IMR-90 (cell line): ENCODE data around the gene EPHA5.

Experiments used
- CHD1 ChIP-seq: IDR thresholded peaks from 2 replicates; pipeline ENCODE4 v1.6.1; 2012; ENCODE audit warnings: low read depth, low read length, improper control_type of control experiment
- POLR2A ChIP-seq: IDR thresholded peaks from 2 replicates; pipeline ENCODE4 v1.6.1; 2012; ENCODE audit warnings: mild to moderate bottlenecking, low read depth, low read length
- TF ChIP-seq, protein P1 (sequence below): conservative IDR thresholded peaks from 2 replicates; pipeline ENCODE4 v1.5.1; 2012; ENCODE audit warnings: mild to moderate bottlenecking, low read depth, low read length, improper control_type of control experiment

DNA sequence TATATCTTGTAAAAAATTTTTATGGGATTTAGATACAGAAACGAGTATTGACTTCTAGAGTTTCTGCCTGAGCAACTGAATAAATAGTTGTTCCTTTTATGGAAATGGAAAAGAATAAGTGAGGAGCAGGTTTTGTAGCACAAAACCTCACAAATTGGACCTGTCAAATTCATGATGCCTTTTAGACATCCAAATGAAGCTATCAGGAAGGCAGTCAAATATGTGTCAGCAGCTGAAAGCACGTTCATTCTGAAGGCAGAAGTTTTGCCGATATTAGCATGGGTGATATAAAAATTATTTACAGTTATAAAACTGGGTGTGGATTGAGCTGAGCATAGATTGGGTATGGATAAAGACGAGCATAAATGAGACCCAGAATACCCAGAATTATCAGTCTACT, 374.0 kb downstream of the EPHA5 start:
- TF ChIP-seq CHD1 = no peak
- no peak for TF ChIP-seq POLR2A
- TF ChIP-seq, protein P1, sequence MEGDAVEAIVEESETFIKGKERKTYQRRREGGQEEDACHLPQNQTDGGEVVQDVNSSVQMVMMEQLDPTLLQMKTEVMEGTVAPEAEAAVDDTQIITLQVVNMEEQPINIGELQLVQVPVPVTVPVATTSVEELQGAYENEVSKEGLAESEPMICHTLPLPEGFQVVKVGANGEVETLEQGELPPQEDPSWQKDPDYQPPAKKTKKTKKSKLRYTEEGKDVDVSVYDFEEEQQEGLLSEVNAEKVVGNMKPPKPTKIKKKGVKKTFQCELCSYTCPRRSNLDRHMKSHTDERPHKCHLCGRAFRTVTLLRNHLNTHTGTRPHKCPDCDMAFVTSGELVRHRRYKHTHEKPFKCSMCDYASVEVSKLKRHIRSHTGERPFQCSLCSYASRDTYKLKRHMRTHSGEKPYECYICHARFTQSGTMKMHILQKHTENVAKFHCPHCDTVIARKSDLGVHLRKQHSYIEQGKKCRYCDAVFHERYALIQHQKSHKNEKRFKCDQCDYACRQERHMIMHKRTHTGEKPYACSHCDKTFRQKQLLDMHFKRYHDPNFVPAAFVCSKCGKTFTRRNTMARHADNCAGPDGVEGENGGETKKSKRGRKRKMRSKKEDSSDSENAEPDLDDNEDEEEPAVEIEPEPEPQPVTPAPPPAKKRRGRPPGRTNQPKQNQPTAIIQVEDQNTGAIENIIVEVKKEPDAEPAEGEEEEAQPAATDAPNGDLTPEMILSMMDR = no peak
